22Rv1 (cell line): ENCODE data around the gene DCUN1D3.

Experiments used
- ZFX ChIP-seq: fragments of 450-650 bp; IDR thresholded peaks from 2 replicates; pipeline ENCODE4 v1.6.1; 2017; ENCODE audit warnings: antibody characterized with exemption, borderline replicate concordance
- TF ChIP-seq, protein P1 (sequence below): fragments of 450-650 bp; IDR thresholded peaks from 2 replicates; pipeline ENCODE4 v1.5.1; 2017; ENCODE audit warnings: mild to moderate bottlenecking

DNA sequence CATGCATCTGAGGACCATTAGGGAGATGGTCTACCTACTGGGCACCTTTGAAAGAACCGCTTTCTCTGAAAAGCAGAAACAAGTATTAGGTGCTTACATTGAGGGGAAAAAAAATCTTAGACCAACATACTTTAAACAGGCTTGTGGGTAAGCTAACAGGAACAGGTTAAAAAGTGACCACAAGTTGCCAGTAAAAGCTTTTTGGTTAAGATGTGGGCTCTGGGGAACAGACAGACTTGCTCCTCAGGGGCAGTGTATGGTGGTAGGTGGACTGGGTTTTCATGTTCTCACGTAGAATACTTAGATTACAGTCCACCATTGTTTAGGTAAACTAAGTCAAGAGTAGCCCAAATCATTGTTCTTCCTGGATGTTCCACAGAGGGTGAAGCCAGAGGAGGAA, 52.6 kb downstream of the DCUN1D3 start:
- TF ChIP-seq, protein P1, sequence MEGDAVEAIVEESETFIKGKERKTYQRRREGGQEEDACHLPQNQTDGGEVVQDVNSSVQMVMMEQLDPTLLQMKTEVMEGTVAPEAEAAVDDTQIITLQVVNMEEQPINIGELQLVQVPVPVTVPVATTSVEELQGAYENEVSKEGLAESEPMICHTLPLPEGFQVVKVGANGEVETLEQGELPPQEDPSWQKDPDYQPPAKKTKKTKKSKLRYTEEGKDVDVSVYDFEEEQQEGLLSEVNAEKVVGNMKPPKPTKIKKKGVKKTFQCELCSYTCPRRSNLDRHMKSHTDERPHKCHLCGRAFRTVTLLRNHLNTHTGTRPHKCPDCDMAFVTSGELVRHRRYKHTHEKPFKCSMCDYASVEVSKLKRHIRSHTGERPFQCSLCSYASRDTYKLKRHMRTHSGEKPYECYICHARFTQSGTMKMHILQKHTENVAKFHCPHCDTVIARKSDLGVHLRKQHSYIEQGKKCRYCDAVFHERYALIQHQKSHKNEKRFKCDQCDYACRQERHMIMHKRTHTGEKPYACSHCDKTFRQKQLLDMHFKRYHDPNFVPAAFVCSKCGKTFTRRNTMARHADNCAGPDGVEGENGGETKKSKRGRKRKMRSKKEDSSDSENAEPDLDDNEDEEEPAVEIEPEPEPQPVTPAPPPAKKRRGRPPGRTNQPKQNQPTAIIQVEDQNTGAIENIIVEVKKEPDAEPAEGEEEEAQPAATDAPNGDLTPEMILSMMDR = no peak
- TF ChIP-seq ZFX = no peak
